GM19324 (cell line): ENCODE measurements around the gene CAND2.
"Not testable (repeated sequence)": the region's sequence is repeated elsewhere in the genome, so short reads cannot be mapped to it uniquely, and the experiment has no call there.

Source experiments
- ATAC-seq: cut with Tn5 transposase; IDR thresholded peaks from one replicate; pipeline ENCODE4 v1.9.1; 2021; ENCODE audit warnings: mild to moderate bottlenecking, moderate library complexity; ENCODE audit not compliant: unreplicated experiment, low FRiP score

The CAND2 gene

DNA sequence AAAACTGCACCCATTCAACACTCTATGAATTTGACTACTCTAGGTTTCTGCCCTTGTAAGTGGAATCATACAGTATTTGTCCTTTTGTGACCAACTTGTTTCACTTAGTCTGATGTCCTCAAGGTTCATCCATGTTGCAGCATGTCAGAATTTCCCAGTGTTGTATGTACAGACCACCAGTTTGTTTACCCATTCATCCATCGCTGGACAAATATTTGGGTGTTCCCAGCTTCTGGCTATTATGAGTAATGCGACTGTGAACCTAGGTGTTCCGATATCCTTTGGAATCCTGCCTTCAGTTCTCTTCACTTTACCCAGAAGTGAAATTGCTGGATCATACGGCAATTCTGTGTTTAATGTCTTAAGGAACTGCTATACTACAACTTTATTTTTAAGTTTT is 32.3 kb downstream of the CAND2 start:
- ATAC-seq, result no peak

DNA sequence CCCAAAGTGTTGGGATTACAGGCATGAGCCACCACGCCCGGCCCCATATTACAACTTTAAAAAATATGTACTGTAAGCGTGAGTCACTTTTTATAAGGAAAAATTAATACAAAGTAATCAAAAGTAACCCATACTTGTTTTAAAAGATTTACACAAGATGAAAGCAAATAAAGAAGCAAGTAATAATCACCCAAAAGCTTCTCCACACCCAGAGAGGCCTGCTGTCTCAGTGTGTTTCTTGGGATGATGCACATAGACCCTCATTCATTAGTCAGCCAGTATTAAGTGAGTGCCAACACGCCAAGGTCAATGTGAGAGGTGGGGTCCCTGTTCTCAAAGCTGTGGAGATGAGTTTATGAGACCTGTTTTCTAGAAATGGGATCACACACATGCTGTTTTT is 32.9 kb downstream of the CAND2 start:
- no peak for ATAC-seq

DNA sequence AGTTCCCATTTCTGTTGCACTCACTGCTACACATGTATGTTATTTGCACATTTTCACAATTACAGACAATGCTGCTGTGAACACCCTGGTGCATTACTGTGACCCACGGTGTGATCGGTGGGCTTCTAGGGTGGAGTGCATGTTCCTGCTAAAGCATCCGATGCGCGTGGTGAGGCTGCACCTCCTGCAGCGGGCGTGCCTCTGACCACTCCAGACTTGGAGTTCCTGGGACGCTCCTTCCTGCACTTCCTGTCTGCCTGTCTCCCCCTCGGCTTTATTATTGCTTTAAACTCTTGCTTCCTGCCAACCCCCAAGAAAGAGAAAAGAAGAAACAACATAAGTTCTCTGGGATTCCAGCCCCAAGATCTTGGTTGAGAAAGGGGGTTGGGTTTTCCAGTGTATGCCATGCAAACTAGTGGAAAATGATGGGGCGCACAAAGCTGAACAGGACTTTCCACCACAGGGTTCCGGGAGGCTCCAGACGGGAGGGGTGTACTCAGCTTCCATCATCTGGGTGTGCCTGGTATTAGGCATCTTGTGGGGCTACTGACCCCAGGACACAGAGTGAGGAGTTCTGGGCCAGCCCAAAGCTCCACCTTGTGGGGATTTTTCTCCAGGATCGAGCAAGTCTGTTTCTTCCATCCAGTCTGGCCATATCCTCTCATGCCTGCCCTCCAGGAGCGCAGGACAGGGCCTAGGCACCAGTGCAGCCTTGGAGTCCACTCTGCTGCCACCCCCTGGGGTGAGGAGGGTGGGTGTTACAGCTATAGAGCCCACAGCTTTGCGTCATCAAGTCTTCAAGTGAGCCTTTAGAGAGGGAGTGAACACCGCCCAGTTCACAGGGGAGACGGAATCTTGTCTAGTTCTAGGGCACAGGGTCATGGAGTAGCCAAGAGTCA is 33.7 kb downstream of the CAND2 start:
- no peak for ATAC-seq

DNA sequence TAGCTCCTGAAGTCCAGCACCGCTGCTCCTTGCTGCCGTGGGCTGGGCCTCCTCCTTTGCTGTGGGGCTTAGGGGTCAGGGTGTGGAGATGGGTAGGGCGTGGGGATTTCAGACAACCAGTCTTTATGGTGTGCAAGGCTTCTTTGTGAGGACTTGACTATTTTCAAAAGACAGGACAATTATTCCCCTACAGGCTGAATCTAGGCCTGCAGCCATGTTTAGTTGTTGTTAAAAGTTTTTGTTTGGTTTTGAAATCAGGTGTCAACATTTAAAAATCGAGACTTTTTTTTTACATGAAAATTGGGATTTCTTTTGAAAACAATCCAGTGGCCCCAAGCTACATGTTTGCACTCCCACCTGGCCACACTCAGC is 34.3 kb downstream of the CAND2 start:
- no peak for ATAC-seq

DNA sequence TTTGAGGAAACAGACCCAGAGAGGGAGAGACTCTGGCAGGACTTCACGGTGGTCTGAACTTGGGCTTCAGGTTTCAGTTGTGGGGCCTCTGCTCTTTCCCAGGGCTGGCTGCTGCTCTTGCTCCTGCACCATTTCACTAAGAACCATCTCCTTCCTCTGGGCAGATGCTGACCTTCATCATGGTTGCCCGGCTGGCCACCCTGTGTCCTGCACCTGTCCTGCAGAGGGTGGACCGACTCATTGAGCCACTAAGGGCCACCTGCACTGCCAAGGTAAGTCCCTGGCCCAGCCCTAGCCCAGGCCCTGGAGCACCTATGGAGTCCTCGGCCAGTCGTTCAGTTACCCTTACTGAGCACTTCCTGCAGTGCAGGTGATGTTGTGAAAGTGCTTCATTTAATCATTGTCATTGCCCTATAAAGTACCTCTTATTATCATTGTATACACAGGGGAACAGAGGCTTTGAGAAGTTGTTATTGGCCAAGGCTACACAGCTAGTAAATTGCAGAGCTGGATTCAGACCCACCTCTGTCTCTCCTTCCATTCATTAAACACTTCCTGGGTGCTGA is 34.9 kb downstream of the CAND2 start:
- ATAC-seq, result no peak

DNA sequence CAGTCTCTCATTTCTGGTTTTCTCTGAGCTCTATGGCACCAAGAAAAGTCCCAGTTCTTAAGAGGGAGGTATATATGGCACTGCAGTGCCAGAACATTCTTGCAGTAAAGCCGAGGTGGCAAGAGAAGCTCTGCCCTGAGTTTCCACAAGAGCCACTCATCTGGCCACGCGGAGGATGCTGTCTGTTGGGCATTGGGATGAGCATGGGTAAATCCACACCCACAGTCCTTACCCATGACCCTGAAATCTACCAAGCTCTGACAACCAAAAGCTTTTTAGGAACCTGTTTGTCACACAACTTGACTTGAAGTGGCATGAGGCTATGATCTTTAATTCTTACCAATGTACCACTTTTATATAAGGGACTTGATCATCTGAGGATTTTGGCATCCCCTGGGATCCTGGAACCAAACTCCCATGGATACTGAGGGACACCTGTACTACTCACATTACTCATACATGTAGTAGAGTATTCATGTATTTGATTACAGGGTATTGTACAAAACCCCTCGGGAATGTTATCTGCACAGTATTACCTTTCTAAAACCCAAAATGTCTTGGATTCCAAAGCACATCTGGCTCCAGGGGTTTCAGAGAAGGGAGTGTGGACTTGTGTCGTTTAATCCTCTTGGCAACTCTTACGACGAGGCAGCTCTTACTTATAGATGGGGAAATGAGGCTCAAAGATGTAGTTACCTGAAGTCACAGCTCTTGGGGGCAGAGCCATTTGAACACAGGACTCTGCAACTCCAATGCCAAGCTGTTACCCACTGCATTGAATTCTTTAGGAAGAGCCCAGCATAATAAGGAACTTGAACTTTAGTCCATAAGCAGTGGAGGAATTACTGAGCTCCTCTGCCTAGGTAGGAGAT is 36.1 kb downstream of the CAND2 start:
- no peak for ATAC-seq

DNA sequence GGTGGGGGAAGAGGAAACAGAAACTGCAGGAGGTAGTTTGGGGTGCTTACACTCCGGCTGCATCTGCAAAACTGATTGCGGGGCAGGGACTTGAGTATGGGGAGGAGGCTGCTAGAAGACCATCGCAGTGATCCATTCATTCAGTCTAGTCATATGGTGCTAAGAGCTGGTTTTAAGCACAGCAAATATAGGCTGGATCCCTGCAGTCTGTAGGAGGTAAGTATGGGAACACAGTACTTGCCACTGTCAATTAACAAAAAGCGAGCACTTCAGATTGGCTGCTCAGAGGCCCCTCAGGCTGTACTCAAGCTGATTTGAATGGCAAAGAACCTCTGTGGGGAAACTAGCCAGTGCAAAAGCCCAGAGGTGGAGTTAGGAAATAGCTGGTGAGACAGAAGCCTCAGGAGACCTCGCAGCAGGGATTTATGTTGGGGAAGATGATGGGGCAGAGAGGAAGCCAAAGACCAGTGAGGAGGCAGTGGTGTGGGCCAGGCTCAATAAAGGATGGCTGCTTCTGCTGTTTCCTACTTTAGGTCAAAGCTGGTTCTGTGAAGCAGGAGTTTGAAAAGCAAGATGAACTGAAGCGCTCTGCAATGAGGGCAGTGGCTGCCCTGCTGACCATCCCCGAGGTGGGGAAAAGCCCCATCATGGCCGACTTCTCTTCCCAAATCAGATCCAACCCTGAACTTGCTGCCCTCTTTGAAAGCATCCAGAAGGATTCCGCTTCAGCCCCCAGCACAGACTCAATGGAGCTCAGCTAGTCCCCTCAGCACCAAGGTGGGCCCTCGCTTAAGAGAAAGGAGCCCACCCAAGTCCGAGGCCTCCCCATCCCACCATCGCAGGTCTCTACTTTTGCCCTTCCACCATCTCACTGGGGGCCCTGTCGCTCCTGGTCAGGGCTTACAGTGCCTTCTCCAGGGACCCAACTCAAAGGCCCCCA is 37.0 kb downstream of the CAND2 start:
- no peak for ATAC-seq

DNA sequence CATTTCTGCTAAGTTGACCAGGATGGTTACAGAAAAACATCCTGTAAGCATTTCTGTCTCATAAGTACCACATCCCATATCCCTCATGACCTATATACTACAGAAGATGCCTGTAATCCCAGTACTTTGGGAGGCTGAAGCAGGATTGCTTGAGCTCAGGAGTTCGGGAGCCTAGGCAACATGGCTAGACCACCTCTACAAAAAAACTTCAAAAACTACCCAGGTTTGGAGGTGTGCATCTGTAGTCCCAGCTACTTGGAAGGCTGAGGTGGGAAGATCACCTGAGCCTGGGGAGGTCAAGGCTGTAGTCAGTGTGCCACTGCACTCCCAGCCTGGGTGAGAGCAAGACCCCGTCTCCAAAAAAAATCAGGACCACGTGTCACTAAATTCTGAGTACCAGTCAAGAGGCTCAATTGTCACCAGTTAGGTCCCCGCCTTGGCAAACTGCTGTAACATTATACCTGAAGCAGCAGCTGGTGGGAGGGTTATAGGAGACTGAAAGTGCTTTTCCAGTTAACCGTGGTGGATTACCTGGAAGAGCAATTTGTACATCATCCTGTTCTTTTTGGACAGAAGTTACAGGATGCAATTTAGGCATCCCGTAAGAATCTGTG is 38.7 kb downstream of the CAND2 start:
- no peak for ATAC-seq

DNA sequence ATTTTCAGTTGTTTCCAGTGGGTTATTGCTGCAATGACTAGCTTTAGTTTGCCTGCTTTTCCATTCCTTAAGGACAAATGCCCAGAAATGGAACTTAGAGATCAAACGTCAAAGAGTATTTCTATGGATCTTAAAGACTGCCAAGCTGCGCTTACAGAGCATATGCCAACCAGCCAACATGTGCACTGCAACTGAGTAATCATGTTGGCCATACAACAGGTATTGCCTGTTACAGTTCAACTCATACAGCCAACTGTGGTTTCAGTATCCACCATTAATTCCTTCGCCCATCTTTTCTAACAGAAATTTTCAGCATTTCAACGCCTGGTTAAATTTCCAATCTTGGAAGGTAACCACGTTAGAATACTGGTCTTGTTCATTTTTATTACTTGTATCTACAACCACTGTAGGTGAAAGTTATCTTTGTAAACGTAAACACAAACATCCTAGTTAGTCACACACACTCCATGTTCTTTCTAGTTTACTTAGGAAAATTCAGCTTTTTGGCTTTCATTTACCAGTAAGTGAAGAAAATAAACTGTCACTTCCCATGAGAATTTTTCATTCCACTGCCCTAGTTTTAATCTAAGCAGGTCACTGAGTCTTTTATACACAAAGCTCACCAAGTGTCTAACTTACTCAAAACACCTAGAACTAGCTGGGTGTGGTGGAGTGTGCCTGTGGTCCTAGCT is 41.0 kb downstream of the CAND2 start:
- no peak for ATAC-seq

DNA sequence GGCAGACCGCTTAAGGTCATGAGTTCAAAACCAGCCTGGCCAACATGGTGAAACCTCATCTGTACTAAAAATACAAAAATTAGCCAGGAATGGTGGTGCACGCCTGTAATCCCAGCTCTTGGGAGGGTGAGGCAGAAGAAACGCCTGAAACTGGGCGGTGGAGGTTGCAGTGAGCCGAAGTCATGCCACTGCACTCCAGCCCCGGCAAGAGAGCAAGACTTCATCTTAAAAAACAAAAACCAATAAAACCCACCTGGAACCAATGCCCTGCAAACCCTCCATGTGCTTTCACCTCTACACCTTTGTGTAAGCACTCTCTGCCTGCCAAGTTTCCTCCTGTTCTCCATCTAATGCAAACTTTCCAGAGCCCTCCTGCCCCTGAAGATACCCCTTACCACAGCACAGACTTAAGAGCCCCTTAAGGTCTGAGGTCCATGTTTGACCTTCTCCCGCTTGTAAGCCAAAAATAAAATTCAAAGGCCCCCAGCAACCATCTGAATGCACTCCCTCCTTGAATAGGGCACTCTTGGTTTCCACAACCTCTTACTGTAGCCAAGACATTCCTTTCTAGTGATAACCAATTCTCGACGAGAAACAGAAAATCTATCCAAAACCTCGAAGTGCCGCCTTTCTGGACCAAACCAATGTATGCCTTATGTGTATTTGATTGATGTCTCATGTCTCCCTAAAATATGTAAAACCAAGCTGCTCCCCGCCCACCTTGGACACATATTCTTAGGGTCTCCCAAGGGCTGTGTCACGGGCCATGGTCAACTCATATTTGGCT is 41.9 kb downstream of the CAND2 start:
- no peak for ATAC-seq

DNA sequence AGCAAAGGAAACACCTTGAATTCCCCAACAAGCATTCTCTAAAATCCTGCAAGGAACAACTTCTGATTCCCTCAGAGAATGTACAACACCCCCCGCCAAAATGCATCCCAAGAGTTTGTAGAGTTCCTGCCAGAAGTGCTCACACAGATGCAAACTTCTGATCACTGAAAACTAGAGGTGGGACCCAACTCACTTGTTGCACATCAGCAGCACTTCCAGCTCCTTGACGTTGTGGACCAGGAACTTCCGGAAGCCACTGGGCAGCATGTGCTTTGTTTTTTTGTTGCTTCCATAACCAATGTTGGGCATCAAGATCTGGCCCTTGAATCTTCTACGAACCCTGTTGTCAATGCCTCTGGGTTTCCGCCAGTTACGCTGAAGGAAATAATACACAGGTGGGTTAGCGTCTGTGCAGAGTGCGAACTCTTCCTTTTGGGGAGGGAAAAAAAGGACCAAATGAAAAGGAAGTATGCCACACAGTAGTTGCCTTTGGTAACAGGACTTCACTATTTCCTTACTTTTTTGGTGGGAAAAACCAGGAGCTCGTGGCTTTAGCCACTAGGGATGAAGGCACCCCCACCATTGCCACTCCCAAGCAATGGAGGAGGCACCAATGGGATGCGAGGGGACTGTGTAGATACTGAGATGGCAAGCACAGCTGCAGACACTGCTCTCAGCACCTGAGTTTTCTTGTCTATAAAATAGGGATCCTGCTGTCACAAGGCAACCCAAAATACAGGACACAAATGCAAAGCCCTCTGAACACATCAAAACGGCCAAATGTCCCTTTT is 42.9 kb downstream of the CAND2 start:
- ATAC-seq, result no peak

DNA sequence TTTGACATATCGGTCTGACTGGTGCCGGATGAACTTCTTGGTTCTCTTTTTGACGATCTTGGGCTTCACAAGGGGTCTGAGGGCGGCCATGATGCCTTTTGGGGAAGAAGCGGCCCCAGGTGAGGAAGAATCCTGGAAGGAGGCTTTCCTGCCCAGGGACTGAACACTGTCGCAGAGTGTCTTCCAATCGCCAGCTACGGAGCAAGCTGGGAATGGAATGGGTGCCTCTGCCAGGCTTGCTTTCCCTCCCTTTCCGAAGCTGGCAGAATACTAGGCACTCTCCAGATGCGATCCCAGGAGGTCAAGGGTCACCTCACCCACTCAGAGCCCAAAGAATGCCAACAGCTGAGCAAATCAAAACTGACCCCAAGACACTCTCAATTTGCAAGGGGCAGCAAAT is 43.7 kb downstream of the CAND2 start:
- ATAC-seq, result not testable (repeated sequence)

DNA sequence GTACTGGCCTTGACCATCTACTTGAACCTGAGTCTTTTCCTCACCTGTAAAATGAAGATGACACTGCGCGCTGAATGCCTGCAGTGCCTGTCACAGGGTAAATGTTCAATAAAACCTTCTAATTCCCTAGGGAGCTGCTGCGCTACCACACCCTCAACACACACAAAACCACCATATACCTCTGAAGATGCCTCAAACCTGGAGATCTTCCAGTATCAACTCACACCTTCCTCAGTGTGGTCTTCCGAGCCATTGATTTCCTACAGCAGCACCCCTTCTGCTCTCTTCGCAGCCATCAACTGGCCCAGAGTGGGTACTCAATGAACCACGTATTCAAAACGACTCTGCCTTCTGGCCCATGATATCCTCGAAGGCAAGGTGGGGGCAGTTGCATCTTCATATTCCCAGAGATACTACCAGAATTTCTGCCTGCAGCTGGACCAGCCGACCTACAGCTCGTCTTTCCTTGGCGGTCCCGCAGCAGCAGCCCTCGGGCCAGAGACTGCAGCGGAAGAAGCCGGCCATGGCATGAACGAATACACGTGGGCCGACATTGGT is 44.2 kb downstream of the CAND2 start:
- peak; percentile 40 for ATAC-seq

DNA sequence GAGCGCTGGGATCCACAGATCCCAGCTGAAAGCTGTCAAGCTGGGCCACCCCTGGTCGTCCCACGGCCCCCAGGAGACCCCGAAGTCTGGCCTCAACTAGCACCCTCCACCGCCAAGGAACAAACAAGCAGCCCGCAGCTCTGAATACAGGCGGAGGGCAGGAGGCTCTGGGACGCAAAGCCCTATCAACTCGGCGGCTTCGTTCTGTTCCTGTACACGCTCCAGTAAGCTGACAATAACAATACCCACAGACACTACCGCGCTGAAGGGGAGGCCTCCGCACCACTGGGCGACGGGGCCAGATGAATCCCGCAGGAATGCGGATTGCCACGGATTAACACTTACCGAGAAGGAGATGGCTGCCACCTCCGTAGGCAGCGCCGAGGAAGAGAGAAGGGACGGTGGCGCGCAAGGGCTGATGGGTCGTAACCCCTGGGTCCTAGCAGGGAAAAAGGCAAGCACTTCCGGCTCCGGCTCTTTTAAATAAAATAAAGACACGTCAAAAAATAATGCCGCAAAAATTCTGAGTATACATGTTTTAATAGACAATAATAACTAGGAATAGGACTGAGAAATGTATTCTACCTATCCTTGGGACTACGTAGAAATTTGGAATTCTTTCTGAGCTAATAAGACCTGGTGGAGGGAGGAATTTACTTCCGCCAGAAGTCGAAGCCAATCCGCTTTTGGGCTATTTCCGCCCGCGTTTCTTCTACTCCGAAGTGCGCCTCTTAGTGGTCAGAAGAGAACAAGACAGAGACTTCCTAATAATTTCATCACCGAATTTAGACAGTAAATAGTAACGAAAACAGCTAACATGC is 44.9 kb downstream of the CAND2 start, which contains the start of gene RPL32:
RPL32 (minus strand) TSS at position 417 of the 821 bp plus-strand sequence. CDS start 1,328 bp downstream, outside the sequence.
- ATAC-seq, result peak; percentile 79

DNA sequence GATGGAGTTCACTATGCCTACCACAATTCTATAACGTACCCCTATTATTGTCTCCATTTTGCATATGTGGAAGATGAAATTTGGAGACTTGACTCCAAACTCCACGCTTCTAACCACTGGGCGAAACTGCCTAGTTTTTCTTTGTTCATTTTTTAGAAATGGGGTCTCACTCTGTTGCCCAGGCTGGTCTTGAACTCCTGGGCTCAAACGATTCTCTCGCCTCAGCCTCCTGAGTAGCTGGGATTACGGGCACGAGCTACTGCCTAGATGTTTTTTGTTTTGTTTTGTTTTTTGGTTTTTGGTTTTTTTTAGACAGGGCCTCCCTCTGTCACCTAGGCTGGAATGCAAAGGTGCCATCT is 45.5 kb downstream of the CAND2 start:
- no peak for ATAC-seq

DNA sequence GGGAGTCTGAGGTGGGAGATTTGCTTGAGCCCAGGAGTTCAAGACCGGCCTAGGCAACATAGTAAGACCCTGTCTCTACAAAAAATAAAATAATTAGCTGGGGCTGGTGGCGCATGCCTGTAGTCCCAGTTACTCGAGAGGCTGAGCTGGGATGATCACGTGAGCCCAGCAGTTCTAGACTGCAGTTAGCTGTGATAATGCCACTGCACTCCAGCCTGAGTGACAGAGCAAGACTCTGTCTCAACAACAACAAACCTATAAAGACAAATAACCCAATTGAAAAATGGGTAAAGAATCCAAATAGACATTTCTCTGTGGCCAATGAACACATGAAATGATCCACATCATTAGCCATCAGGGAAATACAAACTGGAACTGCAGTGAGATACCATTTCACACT is 46.0 kb downstream of the CAND2 start:
- no peak for ATAC-seq
